K562 (cell line): ENCODE data around the gene ALDH1A2. TPM values are rescaled to one million over a fixed set of nuclear protein-coding genes. Genes with fewer than 3 reads are reported as not detected.
A peak's percentile ranks its signal among the peaks of the same experiment; 100 is the strongest.

Source experiments
- ARID3B ChIP-seq: fragments of 250-450 bp; sonication (Bioruptor Pico); IDR thresholded peaks from 2 replicates; pipeline ENCODE4 v1.4.0; 2020; ENCODE audit warnings: borderline replicate concordance
- ASH1L ChIP-seq: fragments of 450-650 bp; IDR thresholded peaks from 2 replicates; pipeline ENCODE4 v1.6.1; 2018; ENCODE audit warnings: borderline replicate concordance, mild to moderate bottlenecking, low read depth; ENCODE audit not compliant: partially characterized antibody
- ATF1 ChIP-seq, 2 experiments: fragments of 450-650 bp in 1 of 2; IDR thresholded peaks; 2 replicates each; pipeline ENCODE4 v1.6.1; 2016; ENCODE audit warnings: missing compliant biosample characterization in 1 of 2, missing genetic modification characterization in 1 of 2
- CBX1 ChIP-seq: sonication (generic); IDR thresholded peaks from 2 replicates; pipeline ENCODE4 v1.6.1; 2016; ENCODE audit warnings: antibody characterized with exemption, low read depth, mild to moderate bottlenecking
- ETS2 ChIP-seq: IDR thresholded peaks from 2 replicates; pipeline ENCODE4 v1.6.1; 2016; ENCODE audit warnings: borderline replicate concordance, missing genetic modification characterization, mild to moderate bottlenecking, moderate library complexity, missing compliant biosample characterization; ENCODE audit not compliant: poor library complexity, severe bottlenecking
- ETV1 ChIP-seq: fragments of 450-650 bp; conservative IDR thresholded peaks from 2 replicates; pipeline ENCODE4 v1.6.1; 2016; ENCODE audit warnings: missing genetic modification characterization, control low read depth, low read depth, missing compliant biosample characterization
- FOS ChIP-seq: IDR thresholded peaks from 3 replicates; pipeline ENCODE4 v1.6.1; 2011; ENCODE audit not compliant: insufficient read length; ENCODE audit errors: extremely low read depth
- HSF4 ChIP-seq: fragments of 250-450 bp; sonication (Bioruptor Pico); IDR thresholded peaks from 2 replicates; pipeline ENCODE4 v2.1.2; 2022; ENCODE audit warnings: mild to moderate bottlenecking, moderate library complexity, borderline replicate concordance
- JUND ChIP-seq, 2 experiments: IDR thresholded peaks; 2 replicates in 1 of 2; 3 replicates in 1 of 2; pipeline ENCODE4 v1.6.1; 2011; ENCODE audit warnings: borderline replicate concordance in 2 of 2, low read depth in 2 of 2, low read length in 2 of 2, improper control_type of control experiment in 1 of 2, missing biosample characterization in 1 of 2, missing genetic modification characterization in 1 of 2, missing genetic modification reagents in 1 of 2
- MTA1 ChIP-seq: fragments of 450-650 bp; IDR thresholded peaks from 2 replicates; pipeline ENCODE4 v1.6.1; 2017; ENCODE audit warnings: borderline replicate concordance
- MYNN ChIP-seq, 2 experiments: sonication (generic); formaldehyde crosslinking in 1 of 2; IDR thresholded peaks; 2 replicates each; pipeline versions ENCODE4 v1.5.0 to v1.6.1; 2016 to 2020; ENCODE audit warnings: antibody characterized with exemption in 1 of 2, missing genetic modification reagents in 1 of 2
- NR2C1 ChIP-seq, 2 experiments: fragments of 450-650 bp; IDR thresholded peaks; 2 replicates each; pipeline ENCODE4 v1.6.1; 2017; ENCODE audit warnings: mild to moderate bottlenecking in 2 of 2, antibody characterized with exemption in 1 of 2, inconsistent platforms in 1 of 2, missing compliant biosample characterization in 1 of 2, missing genetic modification characterization in 1 of 2
- OTX1 ChIP-seq: fragments of 450-650 bp; formaldehyde crosslinking; IDR thresholded peaks from 2 replicates; pipeline ENCODE4 v1.4.0; 2022; ENCODE audit warnings: mild to moderate bottlenecking
- PHB2 ChIP-seq: fragments of 450-650 bp; IDR thresholded peaks from 2 replicates; pipeline ENCODE4 v1.6.1; 2017; ENCODE audit warnings: low read depth
- PHF21A ChIP-seq: fragments of 450-650 bp; IDR thresholded peaks from 2 replicates; pipeline ENCODE4 v1.6.1; 2017; ENCODE audit warnings: low read depth, borderline replicate concordance
- POLR2G ChIP-seq: fragments of 200-400 bp; formaldehyde crosslinking; IDR thresholded peaks from 2 replicates; pipeline ENCODE4 v1.6.1; 2017; ENCODE audit warnings: low read depth, mild to moderate bottlenecking, antibody characterized with exemption, low read length, moderate library complexity
- RNF219 ChIP-seq: fragments of 250-450 bp; sonication (Bioruptor Pico); IDR thresholded peaks from 2 replicates; pipeline ENCODE4 v1.5.0; 2022; ENCODE audit warnings: mild to moderate bottlenecking
- SMAD4 ChIP-seq: fragments of 250-450 bp; sonication (Bioruptor Pico); conservative IDR thresholded peaks from 2 replicates; pipeline ENCODE4 v1.8.0; 2021; ENCODE audit warnings: inconsistent platforms, mild to moderate bottlenecking, moderate library complexity
- SRSF3 ChIP-seq: fragments of 200-400 bp; formaldehyde crosslinking; IDR thresholded peaks from 2 replicates; pipeline ENCODE4 v1.6.1; 2016; ENCODE audit warnings: mild to moderate bottlenecking, low read length, moderate library complexity; ENCODE audit not compliant: insufficient read depth
- ZBTB9 ChIP-seq: fragments of 450-650 bp; formaldehyde crosslinking; IDR thresholded peaks from 2 replicates; pipeline ENCODE4 v1.4.0; 2020; ENCODE audit warnings: mild to moderate bottlenecking, moderate library complexity
- ZNF263 ChIP-seq: sonication (generic); formaldehyde crosslinking; IDR thresholded peaks from 2 replicates; pipeline ENCODE4 v1.8.0; 2022; ENCODE audit warnings: mild to moderate bottlenecking, missing genetic modification reagents, borderline replicate concordance
- ZNF445 ChIP-seq: fragments of 250-450 bp; sonication (Bioruptor Pico); IDR thresholded peaks from 2 replicates; pipeline ENCODE4 v1.4.0; 2020; ENCODE audit warnings: low read depth, mild to moderate bottlenecking, moderate library complexity
- polyA plus RNA-seq, 8 experiments: library from polyadenylated mRNA; depleted of rRNA in 4 of 8; stranded (reverse) in 5 of 8; unstranded in 3 of 8; fragments of >200 nt; fragmentation: Nextera tagmentation in 2 of 8; fragmentation: Illumina TruSeq in 1 of 8; extraction: Ambion mirVana in 2 of 8; extraction: Trizol in 1 of 8; gene quantifications; 2 replicates each; pipeline versions ENCODE4 v1.2.1 to v1.2.3, GENCODE V29; 2011 to 2014; ENCODE audit warnings: inconsistent platforms in 1 of 8, missing spikeins in 1 of 8
- total RNA-seq, 7 experiments: library from RNA; depleted of rRNA in 6 of 7; stranded (reverse); fragments of >200 nt in 6 of 7; fragmentation: Illumina TruSeq in 2 of 7; extraction: Trizol in 2 of 7; gene quantifications; 2 replicates each; pipeline versions ENCODE4 v1.2.1 to v1.2.3, GENCODE V29; 2011 to 2021; ENCODE audit warnings: low replicate concordance in 1 of 7

Gene ALDH1A2
- total and polyA plus RNA-seq, 9 of the 15 experiments (the other 6 are each of a cell fraction or from before 2014, with no cell fraction given), result 115 to 393 (median 333) TPM

- TF ChIP-seq NR2C1 (IDR thresholded peaks at IDR 0.05), result peak; percentile 60
- peak; percentile 48; the same call in 1 of the 2 replicates for TF ChIP-seq NR2C1 (tag; IDR thresholded peaks at IDR 0.05)
- no peak for TF ChIP-seq PHF21A
- TF ChIP-seq JUND (IDR thresholded peaks at IDR 0.05; ENCODE audit: borderline replicate concordance, low read depth, low read length), result peak; percentile 46; the same call in 1 of the 2 replicates
- TF ChIP-seq JUND (tag; IDR thresholded peaks at IDR 0.05; ENCODE audit: borderline replicate concordance, low read depth, low read length), result peak; percentile 40; the same call in 2 of the 3 replicates
- peak; percentile 25; the same call in 1 of the 2 replicates for TF ChIP-seq ETV1
- TF ChIP-seq MTA1, result no peak
- TF ChIP-seq ZBTB9, result no peak
- no peak for TF ChIP-seq PHB2
- TF ChIP-seq POLR2G, result no peak
- TF ChIP-seq ATF1 (CRISPR knock-in tag; IDR thresholded peaks at IDR 0.05), result no peak
- no peak for TF ChIP-seq ATF1 (tag; IDR thresholded peaks at IDR 0.05)
- no peak for TF ChIP-seq CBX1
- TF ChIP-seq ARID3B, result no peak
- TF ChIP-seq ETS2 (tag), result no peak
- no peak for TF ChIP-seq ZNF445 (CRISPR knock-in tag)
- no peak for TF ChIP-seq ASH1L
- no peak for TF ChIP-seq RNF219
- TF ChIP-seq FOS, result no peak
- no peak for TF ChIP-seq MYNN (IDR thresholded peaks at IDR 0.05)
- TF ChIP-seq MYNN (CRISPR knock-in tag; IDR thresholded peaks at IDR 0.05), result no peak
- TF ChIP-seq SRSF3, result no peak
- TF ChIP-seq SMAD4, result no peak
- no peak for TF ChIP-seq HSF4
- TF ChIP-seq ZNF263, result no peak
- no peak for TF ChIP-seq OTX1 (CRISPR knock-in tag)
Observed at GRCh38 chr15:58080398-58080797, 14.9 kb upstream of the ALDH1A2 start (continued).
